GM12878 (cell line): ENCODE data around the gene CDK15. TPM values are rescaled to one million over a fixed set of nuclear protein-coding genes. Genes with fewer than 3 reads are reported as not detected.

Source experiments
- ATAC-seq: fragments of 200-7000 bp; cut with Tn5 transposase; 3 replicates; pipeline ENCODE4 v1.9.1; 2020; ENCODE audit warnings: mild to moderate bottlenecking, moderate library complexity
- BruUV-seq: library from RNA; stranded (reverse); fragments of 400-500 nt; replicated peaks from 2 replicates; lab custom pipeline; 2021; lab: Mats Ljungman, UMichigan
- CTCF ChIA-PET: fragments of 300-600 bp; sonication (Branson Sonifier 250); formaldehyde crosslinking; extraction: SDS; loops from one replicate; lab custom pipeline; 2021; ENCODE audit warnings: inconsistent platforms; lab: Yijun Ruan, JAX
- POLR2A ChIA-PET: fragments of 350-600 bp; formaldehyde crosslinking; extraction: SDS; loops from one replicate; lab custom pipeline; 2021; ENCODE audit warnings: inconsistent platforms; lab: Charles Lee
- RAD21 ChIA-PET: fragments of 300-600 bp; sonication (Branson Sonifier 250); formaldehyde crosslinking; loops from one replicate; lab custom pipeline; 2023; ENCODE audit warnings: antibody characterized with exemption; ENCODE audit not compliant: unreplicated experiment; lab: Charles Lee
- SMC1A ChIA-PET: fragments of 300-600 bp; sonication (Branson Sonifier 250); formaldehyde crosslinking; loops from one replicate; lab custom pipeline; 2023; ENCODE audit not compliant: unreplicated experiment, uncharacterized antibody; lab: Charles Lee
- DNase-seq: peaks from one replicate; pipeline ENCODE4 v3.0.0-alpha.2; 2011; ENCODE audit warnings: low read depth, low spot score
- FAIRE-seq: peaks from 3 replicates; lab custom pipeline; 2011; peaks lifted over from hg19 to GRCh38; lab: Jason Lieb, UNC
- H2AFZ ChIP-seq: 2 replicates; pipeline ENCODE4 v1.6.0; 2011; ENCODE audit warnings: low read depth, low read length, control low read depth; ENCODE audit not compliant: control insufficient read depth
- H3K27ac ChIP-seq: 2 replicates; pipeline ENCODE4 v1.5.1; 2011; ENCODE audit warnings: control low read depth; ENCODE audit not compliant: control insufficient read depth, insufficient read depth
- H3K27me3 ChIP-seq, 2 experiments: replicated peaks in 1 of 2; 2 replicates each; pipeline versions ENCODE4 v1.6.0 to v1.6.1; 2011; ENCODE audit warnings: low read length in 1 of 2; ENCODE audit not compliant: control insufficient read depth in 2 of 2, insufficient read depth in 2 of 2
- H3K36me3 ChIP-seq, 2 experiments: 2 replicates each; pipeline ENCODE4 v1.5.1; 2011; ENCODE audit warnings: low read length in 1 of 2; ENCODE audit not compliant: control insufficient read depth in 2 of 2, insufficient read depth in 2 of 2
- H3K4me1 ChIP-seq: 2 replicates; pipeline ENCODE4 v1.6.1; 2011; ENCODE audit warnings: mild to moderate bottlenecking, low read length, moderate library complexity, mixed read lengths; ENCODE audit not compliant: control insufficient read depth, insufficient read depth
- H3K4me2 ChIP-seq: 2 replicates; pipeline ENCODE4 v1.6.0; 2011; ENCODE audit warnings: control low read depth; ENCODE audit not compliant: control insufficient read depth, insufficient read depth
- H3K4me3 ChIP-seq: fragments of 200-600 bp; sonication (generic); 2 replicates; pipeline ENCODE4 v1.5.1; 2016
- H3K79me2 ChIP-seq: 2 replicates; pipeline ENCODE4 v1.6.0; 2011; ENCODE audit warnings: low read length; ENCODE audit not compliant: control insufficient read depth, insufficient read depth
- H3K9ac ChIP-seq: 2 replicates; pipeline ENCODE4 v1.8.0; 2011; ENCODE audit warnings: low read length, control low read depth, mixed read lengths; ENCODE audit not compliant: control insufficient read depth, insufficient read depth
- H3K9me3 ChIP-seq: replicated peaks from 3 replicates; pipeline ENCODE4 v1.5.1; 2011; ENCODE audit warnings: mild to moderate bottlenecking, low read length; ENCODE audit not compliant: control insufficient read depth, insufficient read depth
- H4K20me1 ChIP-seq: 2 replicates; pipeline ENCODE4 v1.6.0; 2011; ENCODE audit not compliant: control insufficient read depth, insufficient read depth
- ATF7 ChIP-seq: fragments of 450-650 bp; IDR thresholded peaks from 2 replicates; pipeline ENCODE4 v1.6.1; 2016; ENCODE audit warnings: low read depth, mild to moderate bottlenecking
- IKZF2 ChIP-seq, 2 experiments: fragments of 450-650 bp; IDR thresholded peaks; 2 replicates each; pipeline ENCODE4 v1.6.1; 2017; ENCODE audit warnings: mild to moderate bottlenecking in 2 of 2, moderate library complexity in 2 of 2
- MEF2A ChIP-seq: IDR thresholded peaks from 2 replicates; pipeline ENCODE4 v1.6.1; 2011; ENCODE audit warnings: low read depth, mild to moderate bottlenecking, low read length, moderate library complexity; ENCODE audit not compliant: insufficient read depth
- MTA2 ChIP-seq: fragments of 450-650 bp; IDR thresholded peaks from 2 replicates; pipeline ENCODE4 v1.6.1; 2016; ENCODE audit warnings: low read depth, mild to moderate bottlenecking, moderate library complexity
- REST ChIP-seq: IDR thresholded peaks from 2 replicates; pipeline ENCODE4 v1.6.1; 2012; ENCODE audit warnings: mild to moderate bottlenecking, low read depth, low read length
- RUNX3 ChIP-seq: IDR thresholded peaks from 2 replicates; pipeline ENCODE4 v1.6.1; 2012; ENCODE audit warnings: low read length, inconsistent platforms
- SMAD1 ChIP-seq: fragments of 450-650 bp; IDR thresholded peaks from 2 replicates; pipeline ENCODE4 v1.6.1; 2018; ENCODE audit warnings: mild to moderate bottlenecking, low read depth; ENCODE audit not compliant: partially characterized antibody
- SMAD5 ChIP-seq: IDR thresholded peaks from 2 replicates; pipeline ENCODE4 v1.6.1; 2016; ENCODE audit warnings: antibody characterized with exemption, low read depth
- SPI1 ChIP-seq: IDR thresholded peaks from 2 replicates; pipeline ENCODE4 v1.6.1; 2011; ENCODE audit warnings: low read depth, mild to moderate bottlenecking, low read length, moderate library complexity, borderline replicate concordance; ENCODE audit not compliant: insufficient read depth
- SRF ChIP-seq, 2 experiments: IDR thresholded peaks; 2 replicates each; pipeline ENCODE4 v1.6.1; 2011; ENCODE audit warnings: low read depth in 2 of 2, low read length in 2 of 2, mild to moderate bottlenecking in 1 of 2, moderate library complexity in 1 of 2
- TCF12 ChIP-seq: IDR thresholded peaks from 2 replicates; pipeline ENCODE4 v1.6.1; 2011; ENCODE audit warnings: low read depth, mild to moderate bottlenecking, low read length
- ZBED1 ChIP-seq: IDR thresholded peaks from 2 replicates; pipeline ENCODE4 v1.6.1; 2016; ENCODE audit warnings: borderline replicate concordance
- ZNF207 ChIP-seq: fragments of 450-650 bp; IDR thresholded peaks from 2 replicates; pipeline ENCODE4 v1.6.1; 2014; ENCODE audit warnings: antibody characterized with exemption, mild to moderate bottlenecking, borderline replicate concordance
- WGBS: methylation state at CpG from one replicate; pipeline ENCODE4 v1.1.6; 2016; ENCODE audit warnings: low lambda C conversion rate; ENCODE audit not compliant: insufficient replicate concordance, insufficient coverage; ENCODE audit errors: missing lambda C conversion rate; 5-methylcytosine and 5-hydroxymethylcytosine counted together
- in situ Hi-C: fragments of 300-500 bp; cut with MboI; formaldehyde crosslinking; loops from 9 replicates; pipeline ENCODE4 v1.14.3; 2018; ENCODE audit warnings: mixed read lengths
- intact Hi-C: fragments of 100-400 bp; cut with micrococcal nuclease; formaldehyde crosslinking; loops from one replicate; pipeline ENCODE4 v1.14.2; 2022; ENCODE audit not compliant: unreplicated experiment
- polyA plus RNA-seq, 11 experiments: library from polyadenylated mRNA; depleted of rRNA in 4 of 11; unstranded in 6 of 11; stranded (reverse) in 5 of 11; fragments of >200 nt; fragmentation: Nextera tagmentation in 4 of 11; fragmentation: Illumina TruSeq in 1 of 11; extraction: Ambion mirVana in 4 of 11; extraction: Trizol in 1 of 11; gene quantifications; 1 replicate in 1 of 11; 2 replicates in 10 of 11; pipeline versions ENCODE4 v1.2.1 to v1.2.3, GENCODE V29; 2011 to 2016; ENCODE audit warnings: inconsistent platforms in 2 of 11, missing spikeins in 2 of 11, low read depth in 1 of 11
- total RNA-seq, 4 experiments: library from RNA; depleted of rRNA in 3 of 4; stranded (reverse); fragments of >200 nt in 3 of 4; fragmentation: Illumina TruSeq in 1 of 4; extraction: Trizol in 1 of 4; gene quantifications; 2 replicates each; pipeline versions ENCODE4 v1.2.1 to v1.2.3, GENCODE V29; 2013 to 2021

Gene CDK15
- total and polyA plus RNA-seq, 10 of the 15 experiments (the other 5 are each of a cell fraction or from before 2014, with no cell fraction given), result 0.01 to 0.04 TPM; not detected in 8

DNA sequence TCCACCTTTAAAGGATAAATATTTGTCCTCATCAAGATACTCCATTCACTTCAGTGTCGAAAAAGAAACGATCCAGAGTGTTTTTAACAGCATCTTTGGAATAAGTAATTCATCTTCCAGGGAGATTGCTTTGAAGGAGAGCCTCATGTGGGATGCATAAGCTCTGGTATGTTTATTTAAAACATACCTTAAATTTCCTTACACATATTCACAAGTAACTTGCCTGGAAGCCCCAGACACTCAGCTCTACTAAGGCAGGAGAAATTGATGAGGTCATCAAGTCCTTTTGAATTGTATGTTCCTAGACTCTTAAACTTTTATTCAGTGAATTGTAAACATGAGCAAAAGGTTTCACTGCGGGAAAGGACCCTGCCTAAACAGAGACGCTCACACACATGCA, 103.0 kb downstream of the CDK15 start:
- ATAC-seq (no peak), FAIRE-seq (no peak), DNase-seq (no peak)
- Histone ChIP-seq H2AFZ (peak overlapping the region; percentile 66), H3K36me3 (no peaks in the 10 kb centered on the region), H4K20me1 (no peaks in the 10 kb centered on the region), H3K4me2 (peak overlapping the region; percentile 56), H3K79me2 (no peaks in the 10 kb centered on the region), H3K27me3 (no peaks in the 10 kb centered on the region), H3K4me1 (peaks cover 15% of the 10 kb centered on the region), H3K4me3 (no peak overlapping the region), H3K27ac (no peak overlapping the region), H3K9ac (no peak overlapping the region), H3K9me3 (no peaks in the 10 kb centered on the region)
- ChIA-PET RAD21 (interaction anchor here (1.0 to 1.2 kb wide), 3 partner anchors 49 to 97 kb away, joined by 3 to 4 read pairs (median 4); no protein-coding TSS in a partner anchor), POLR2A (interaction anchor here (0.7 kb wide), 1 partner anchor 21 kb away, joined by 3 read pairs; no protein-coding TSS in a partner anchor), SMC1A (interaction anchor here (0.8 to 2.8 kb wide), 6 partner anchors 10 to 270 kb away, joined by 3 to 10 read pairs (median 6); no protein-coding TSS in a partner anchor), CTCF (interaction anchor here (0.6 to 2.1 kb wide), 7 partner anchors 7 to 179 kb away, joined by 3 to 14 read pairs (median 3); no protein-coding TSS in a partner anchor)
- peak; percentile 43; the same call in 1 of the 2 replicates for TF ChIP-seq ATF7
- TF ChIP-seq IKZF2 (IDR thresholded peaks at IDR 0.05), result no peak
- intact Hi-C loops (no loop called here), in situ Hi-C loops (loop anchor here (5.0 kb wide), 1 partner anchor 48 kb away; no protein-coding TSS in a partner anchor)
- no TSS peak for BruUV-seq
- WGBS, result 80% methylated on average over 4 of the region's 4 CpGs

- CTCF ChIA-PET, result interaction anchor here (0.7 to 2.1 kb wide), 5 partner anchors 11 to 179 kb away, joined by 3 to 14 read pairs (median 3); no protein-coding TSS in a partner anchor
- no TSS peak for BruUV-seq
- POLR2A ChIA-PET, result interaction anchor here (0.7 kb wide), 1 partner anchor 22 kb away, joined by 3 read pairs; no protein-coding TSS in a partner anchor
- Histone ChIP-seq H4K20me1 (no peaks in the 10 kb centered on the region), H3K9ac (no peak overlapping the region), H3K9me3 (no peaks in the 10 kb centered on the region), H3K4me3 (no peak overlapping the region), H3K79me2 (no peaks in the 10 kb centered on the region), H3K27me3 (no peaks in the 10 kb centered on the region), H3K4me2 (peak overlapping the region; percentile 56), H3K36me3 (no peaks in the 10 kb centered on the region), H3K27ac (no peak overlapping the region; the same call in 1 of the 2 replicates), H2AFZ (peak overlapping the region; percentile 66), H3K4me1 (peaks cover 10% of the 10 kb centered on the region)
- DNase-seq (peak; percentile 27), FAIRE-seq (peak; percentile 38), ATAC-seq (peak; percentile 91)
- RAD21 ChIA-PET, result interaction anchor here (1.0 to 1.2 kb wide), 2 partner anchors 49 to 96 kb away, joined by 4 read pairs; no protein-coding TSS in a partner anchor
- intact Hi-C loops (no loop called here), in situ Hi-C loops (loop anchor here (5.0 kb wide), 1 partner anchor 47 kb away; no protein-coding TSS in a partner anchor)
- WGBS, result 23% methylated on average over 4 of the region's 4 CpGs
- SMC1A ChIA-PET, result interaction anchor here (0.8 to 2.8 kb wide), 5 partner anchors 11 to 269 kb away, joined by 3 to 10 read pairs (median 8); no protein-coding TSS in a partner anchor
- TF ChIP-seq REST, result peak; percentile 73; the same call in 1 of the 2 replicates
- TF ChIP-seq ZBED1, result no peak
- peak; percentile 38; the same call in 1 of the 2 replicates for TF ChIP-seq TCF12
- TF ChIP-seq SMAD5, result no peak
- no peak for TF ChIP-seq ZNF207
- peak; percentile 85 for TF ChIP-seq SPI1
- TF ChIP-seq SMAD1, result no peak
- TF ChIP-seq SRF (IDR thresholded peaks at IDR 0.05; ENCODE audit: low read depth in 2 of 2, low read length in 2 of 2), result no peak
- TF ChIP-seq MTA2, result peak; percentile 30; the same call in 1 of the 2 replicates
- TF ChIP-seq MEF2A, result 0 out of 2 replicates have a peak, but pooled peaks have one; percentile 16
- TF ChIP-seq RUNX3, result 0 out of 2 replicates have a peak, but pooled peaks have one; percentile 15
Measured at GRCh38 chr2:201909961-201910361, 103.6 kb downstream of the CDK15 start.
